Medulla oblongata (tissue), 1 donor: ENCODE results near the gene COL15A1.
"Not testable (repeated sequence)": the region's sequence is repeated elsewhere in the genome, so short reads cannot be mapped to it uniquely, and the experiment has no call there.

Experiments
- DNase-seq: peaks from one replicate; pipeline ENCODE4 v3.0.0-alpha.2; 2015; ENCODE audit errors: extremely low spot score

The COL15A1 gene

DNA sequence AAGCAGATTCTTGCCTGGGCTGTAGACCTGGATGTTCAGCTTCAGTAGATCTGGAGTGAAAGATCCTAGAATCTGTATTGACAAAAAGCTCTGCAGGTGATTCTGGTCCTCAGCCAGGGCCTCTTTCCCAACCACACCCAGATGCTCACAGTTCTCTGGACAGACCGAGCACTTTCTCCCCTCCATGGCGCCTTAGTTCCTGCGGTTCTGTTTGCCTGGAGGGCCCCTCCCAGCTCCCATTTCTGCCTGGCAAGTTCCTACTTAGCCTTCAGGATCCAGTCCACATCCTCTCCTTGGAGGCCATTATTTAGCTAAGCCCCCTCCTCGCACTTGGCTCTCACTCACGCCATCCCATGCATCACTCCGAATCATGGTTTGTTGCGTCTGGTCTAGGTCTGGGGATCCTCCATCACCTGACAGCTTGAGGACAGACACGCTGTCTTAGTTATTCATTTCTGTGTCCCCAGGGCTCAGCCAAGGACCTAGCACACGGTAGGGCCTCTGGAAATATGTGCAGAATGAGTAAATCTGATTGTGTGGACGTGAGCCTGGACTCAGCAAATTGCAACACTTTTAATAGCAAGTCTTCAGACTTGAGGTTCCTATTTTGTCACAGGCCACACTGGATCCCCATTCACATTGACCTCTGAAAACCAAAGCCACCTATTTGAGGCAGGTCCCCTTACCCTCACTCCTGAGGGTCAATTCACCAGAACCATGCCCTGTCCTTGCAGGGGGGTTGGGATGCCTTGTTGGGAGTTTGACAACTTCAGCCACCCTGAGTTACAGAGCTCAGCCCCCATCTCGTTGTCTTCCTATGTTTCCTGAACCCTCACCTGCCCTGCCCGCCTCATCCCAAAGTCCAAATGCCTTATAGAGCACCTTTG, 50.7 kb downstream of the COL15A1 start:
- no peak for DNase-seq

DNA sequence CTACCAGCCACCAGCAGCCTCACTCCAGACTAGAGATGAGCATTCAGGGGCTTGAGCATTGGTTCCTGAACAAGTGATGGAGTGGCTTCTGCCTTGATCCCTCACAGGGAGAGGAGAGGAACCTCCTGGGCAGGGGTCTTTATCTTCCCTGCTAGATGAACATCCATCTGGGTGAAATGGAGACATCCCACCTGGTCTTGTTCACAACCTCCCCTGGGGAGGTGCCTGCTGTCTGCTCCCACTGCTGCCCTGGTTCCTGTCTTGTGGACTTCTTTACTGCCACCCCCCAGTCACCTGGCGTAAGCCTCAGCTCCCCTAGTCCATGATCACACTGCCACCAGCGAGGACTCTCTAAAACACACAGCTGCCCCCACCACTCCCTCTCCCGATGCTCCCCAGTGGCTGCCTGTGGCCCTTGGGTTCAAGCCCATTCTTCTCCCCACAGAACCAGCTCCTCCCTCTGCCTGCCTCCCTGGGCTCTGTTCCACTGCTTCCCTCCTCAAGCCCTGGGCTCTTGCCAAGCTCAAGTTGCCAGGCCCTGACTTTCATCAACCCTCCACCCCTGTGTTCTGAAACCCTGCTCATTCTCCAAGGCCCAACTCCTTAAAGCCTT, 51.5 kb downstream of the COL15A1 start:
- DNase-seq: peak; percentile 69

DNA sequence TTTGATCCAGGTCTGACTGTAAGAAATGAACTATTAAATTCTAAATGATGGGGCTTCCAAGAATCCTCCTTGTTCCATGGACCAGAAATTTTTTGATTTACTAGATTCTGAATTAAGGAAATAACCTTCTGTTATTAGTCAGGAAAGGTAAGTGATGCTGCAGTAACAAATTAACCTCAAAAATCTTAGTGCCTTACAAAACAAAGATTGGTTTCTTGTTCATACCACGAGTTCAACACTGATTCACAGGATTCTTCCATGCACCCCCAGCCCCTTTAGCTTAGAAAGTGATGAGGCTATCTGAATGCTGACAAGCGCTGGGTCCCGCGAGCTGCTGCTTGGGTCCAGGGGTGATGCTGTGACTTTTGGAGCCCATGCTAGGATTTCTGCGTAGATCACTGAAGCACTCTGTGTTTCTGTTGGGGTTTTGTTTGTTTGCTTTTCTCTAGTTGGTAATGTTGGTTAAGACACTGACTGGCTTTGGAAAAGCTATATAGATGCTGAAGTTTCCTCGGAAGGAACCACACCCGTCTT, 52.3 kb downstream of the COL15A1 start:
- DNase-seq: no peak

DNA sequence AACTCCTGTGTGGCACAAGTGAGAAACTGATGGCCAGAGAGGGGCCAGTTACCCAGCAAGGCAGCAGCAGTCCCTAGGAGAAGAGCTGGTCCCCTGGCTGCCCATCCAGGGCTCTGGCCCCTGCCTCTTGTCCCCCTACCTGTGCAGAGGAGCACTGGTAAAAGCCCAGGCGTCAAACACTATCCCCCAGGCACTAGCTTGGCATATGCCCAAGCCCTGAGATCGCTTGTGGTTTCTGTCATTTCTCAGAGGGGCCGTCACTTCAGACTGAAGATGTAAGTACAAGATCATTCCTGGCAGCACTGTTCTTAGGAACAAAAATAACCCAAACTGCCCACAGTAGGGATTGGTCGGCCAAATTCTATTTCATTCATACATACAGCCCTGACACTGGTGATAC, 53.9 kb downstream of the COL15A1 start:
- DNase-seq: no peak

DNA sequence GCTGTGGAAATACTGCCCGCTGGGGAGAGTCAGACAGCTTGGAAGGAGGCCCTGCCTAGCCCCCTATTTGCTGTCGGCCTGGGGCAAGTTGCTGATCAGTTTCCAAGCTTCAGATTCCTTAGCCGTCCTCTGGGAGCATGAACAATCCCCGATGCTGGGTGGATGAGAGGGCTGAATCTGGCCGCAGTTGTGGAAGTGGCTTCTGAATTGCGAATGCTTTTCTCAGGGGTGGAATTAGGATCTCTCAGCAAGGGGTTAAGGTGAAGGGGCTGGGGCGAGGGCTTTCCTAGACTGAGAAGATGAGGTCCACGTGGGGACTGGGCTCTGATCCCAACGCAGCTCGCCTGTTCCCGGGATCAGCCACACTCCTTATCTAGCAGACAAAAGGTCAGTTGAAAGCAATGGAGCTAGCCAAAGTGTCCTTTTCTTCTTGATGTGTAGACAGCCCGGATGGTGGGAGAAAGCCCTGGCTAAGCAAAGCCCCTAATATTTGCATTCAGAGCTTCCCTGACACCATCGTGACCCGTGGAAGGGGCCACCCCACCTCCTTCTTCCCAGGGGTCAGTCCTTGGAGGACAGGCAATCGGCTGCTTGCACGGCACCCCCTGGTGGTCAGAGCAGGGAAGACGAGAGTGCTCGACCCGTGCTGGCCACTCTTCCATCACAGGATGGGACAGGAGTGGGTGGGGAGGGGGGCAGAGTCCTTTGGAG, 54.9 kb downstream of the COL15A1 start:
- DNase-seq: peak; percentile 81

GRCh38 chr9:98999152-98999525, 55.4 kb downstream of the COL15A1 start:
- no peak for DNase-seq

- peak; percentile 75 for DNase-seq
Observed at GRCh38 chr9:99000476-99001395, 57.0 kb downstream of the COL15A1 start.

DNA sequence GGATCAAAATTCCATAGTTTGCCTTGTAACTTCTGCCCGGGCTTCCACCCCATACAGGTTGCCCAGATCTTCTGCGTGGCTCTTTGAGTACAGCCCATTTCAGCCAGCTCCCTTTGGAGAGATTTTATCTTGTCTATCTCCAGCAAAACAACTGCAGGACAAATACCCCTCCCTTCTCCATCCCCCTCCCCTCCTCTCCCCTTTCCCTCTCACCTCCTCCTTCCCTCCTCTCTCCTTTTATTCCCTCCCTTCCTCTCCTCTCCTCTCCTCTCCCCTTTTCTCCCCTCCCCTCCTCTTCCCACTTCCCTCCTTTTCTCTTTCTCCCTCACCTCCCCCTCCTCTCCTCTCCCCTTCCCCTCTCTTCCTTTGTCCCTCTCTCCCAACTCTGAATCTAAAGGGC, 58.2 kb downstream of the COL15A1 start:
- no peak for DNase-seq

- no peak for DNase-seq
Observed at GRCh38 chr9:99002706-99003105, 59.0 kb downstream of the COL15A1 start.

DNA sequence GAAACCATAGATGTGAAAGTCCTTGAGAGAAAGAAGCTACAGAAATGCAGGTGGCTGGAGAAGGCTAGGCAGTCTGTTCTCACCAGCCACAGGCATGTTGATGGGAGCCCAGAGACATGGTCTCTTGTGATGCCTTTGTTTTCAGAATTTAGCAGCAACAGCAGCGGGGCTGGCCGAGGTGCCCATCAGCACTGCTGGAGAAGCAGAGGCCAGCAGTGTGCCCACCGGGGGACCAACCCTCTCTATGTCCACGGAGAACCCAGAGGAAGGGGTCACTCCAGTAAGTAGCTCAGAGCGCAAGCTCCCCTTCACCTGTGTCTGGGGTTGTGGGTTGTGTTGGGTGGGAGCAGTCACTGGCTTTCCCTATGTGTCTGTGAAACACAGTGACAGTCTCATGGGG, 59.6 kb downstream of the COL15A1 start:
- DNase-seq: no peak

GRCh38 chr9:99004115-99004514, 60.4 kb downstream of the COL15A1 start:
- DNase-seq: no peak

- no peak for DNase-seq
Observed at GRCh38 chr9:99004717-99005460, 61.2 kb downstream of the COL15A1 start.

DNA sequence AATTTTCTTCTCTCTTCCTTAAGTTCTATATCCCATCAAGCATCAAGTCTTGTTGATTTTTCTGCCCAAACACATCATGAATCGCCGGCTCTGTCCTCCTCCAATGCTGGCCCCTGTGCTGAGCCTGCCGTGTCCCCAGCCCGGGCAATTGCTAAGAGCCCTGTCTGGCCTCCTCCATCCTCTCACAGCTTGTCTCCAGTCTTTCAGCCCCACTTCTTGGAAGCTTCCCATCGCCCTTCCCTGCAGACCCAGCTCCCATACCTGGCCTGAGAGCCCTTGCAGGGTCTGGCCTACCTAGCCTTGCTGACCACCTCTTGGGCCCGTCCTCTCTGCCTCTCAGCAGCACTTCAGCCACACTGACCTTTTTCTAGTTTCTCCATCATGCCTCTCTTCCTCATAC, 61.9 kb downstream of the COL15A1 start:
- no peak for DNase-seq

DNA sequence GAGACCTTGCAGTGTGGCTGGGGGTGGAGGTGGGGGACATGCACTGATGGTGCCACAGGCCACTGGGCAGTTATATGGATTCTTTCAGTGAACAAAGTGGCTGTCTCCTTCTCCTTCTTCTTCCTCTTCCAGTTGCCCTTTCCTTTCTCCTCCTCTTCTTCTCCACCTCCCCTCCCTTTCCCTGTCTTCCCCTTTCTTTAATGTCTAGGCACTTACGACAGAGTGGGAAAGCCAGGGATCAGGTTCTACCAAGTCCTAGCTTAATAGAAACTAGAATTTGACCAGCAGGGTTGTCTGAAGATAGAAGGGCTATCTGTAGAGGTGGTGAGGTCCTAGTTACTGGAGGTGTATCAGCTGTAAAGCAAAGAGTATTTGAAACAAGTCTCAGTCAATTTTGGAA, 62.8 kb downstream of the COL15A1 start:
- no peak for DNase-seq

DNA sequence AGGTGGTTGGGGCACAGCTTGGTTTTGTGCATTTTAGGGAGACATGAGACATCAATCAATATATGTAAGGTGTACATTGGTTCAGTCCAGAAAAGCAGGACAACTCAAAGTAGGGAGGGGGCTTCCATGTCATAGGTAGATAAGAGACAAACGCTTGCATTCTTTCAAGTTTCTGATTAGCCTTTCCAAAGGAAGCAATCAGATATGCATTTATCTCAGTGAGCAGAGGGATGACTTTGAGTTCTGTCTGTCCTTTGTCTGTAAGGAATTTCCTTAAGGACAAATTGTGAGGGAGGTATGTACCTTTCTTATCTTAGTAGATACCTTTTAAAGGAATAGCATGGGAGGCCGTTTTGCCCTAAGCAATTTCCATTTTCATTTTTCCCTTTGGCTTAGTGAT, 63.3 kb downstream of the COL15A1 start:
- DNase-seq: no peak

DNA sequence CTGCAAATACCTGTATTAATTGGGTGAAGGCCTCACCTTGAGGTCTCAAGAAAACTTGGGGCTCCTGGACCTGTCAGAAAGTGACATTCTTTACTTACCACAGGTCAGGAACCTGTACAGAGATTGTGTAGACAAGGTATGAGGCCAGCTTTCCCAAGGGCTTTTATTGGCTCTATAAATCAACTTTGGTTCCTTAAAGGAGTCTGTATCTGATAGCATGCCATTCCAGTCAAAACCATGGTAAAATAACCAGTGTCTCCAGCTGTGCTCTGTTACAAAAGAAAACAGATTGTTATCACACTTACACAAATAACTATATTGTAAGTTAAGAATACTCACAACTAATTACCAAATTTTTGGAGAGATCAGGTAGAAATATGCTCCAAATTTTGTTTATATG, 64.5 kb downstream of the COL15A1 start:
- no peak for DNase-seq

- DNase-seq: not testable (repeated sequence)
Observed at GRCh38 chr9:99010393-99010792, 66.7 kb downstream of the COL15A1 start.

- DNase-seq: no peak
Observed at GRCh38 chr9:99011161-99011709, 67.5 kb downstream of the COL15A1 start.

GRCh38 chr9:99012957-99013512, 69.3 kb downstream of the COL15A1 start:
- no peak for DNase-seq

- DNase-seq: no peak
Observed at GRCh38 chr9:99013550-99013949, 69.8 kb downstream of the COL15A1 start.
